WTC11 (cell line): ENCODE measurements around the gene KIF26A. TPM values are rescaled to one million over a fixed set of nuclear protein-coding genes. Genes with fewer than 3 reads are reported as not detected.

Experiments
- ATAC-seq: fragments of 200-7000 bp; cut with Tn5 transposase; 2 replicates; pipeline ENCODE4 v1.10.0; 2021; ENCODE audit warnings: mild to moderate bottlenecking, moderate library complexity
- CTCF ChIA-PET: fragments of 300-600 bp; sonication (Branson Sonifier 250); formaldehyde crosslinking; loops from one replicate; lab custom pipeline; 2021; ENCODE audit warnings: antibody characterized with exemption; lab: Charles Lee
- POLR2A ChIA-PET: fragments of 350-600 bp; sonication (Branson Sonifier 250); formaldehyde crosslinking; loops from one replicate; lab custom pipeline; 2021; ENCODE audit warnings: antibody characterized with exemption; lab: Charles Lee
- DNase-seq: peaks from one replicate; pipeline ENCODE4 v3.0.0; 2021; ENCODE audit warnings: low spot score
- H3K27ac Mint-ChIP-seq: 2 replicates; pipeline ENCODE4 v1.8.0; 2021; ENCODE audit warnings: mixed read lengths
- H3K27me3 Mint-ChIP-seq: 2 replicates; pipeline ENCODE4 v1.8.0; 2021; ENCODE audit warnings: low read depth, mild to moderate bottlenecking, moderate library complexity, mixed read lengths
- H3K36me3 Mint-ChIP-seq: 2 replicates; pipeline ENCODE4 v1.8.0; 2021; ENCODE audit warnings: mixed read lengths
- H3K4me1 Mint-ChIP-seq: 2 replicates; pipeline ENCODE4 v1.8.0; 2022; ENCODE audit warnings: mixed read lengths
- H3K4me3 Mint-ChIP-seq: 2 replicates; pipeline ENCODE4 v1.8.0; 2021; ENCODE audit warnings: mild to moderate bottlenecking, moderate library complexity, mixed read lengths
- H3K9me3 Mint-ChIP-seq: 2 replicates; pipeline ENCODE4 v1.8.0; 2021; ENCODE audit warnings: mixed read lengths
- ATF6 ChIP-seq: sonication (generic); formaldehyde crosslinking; IDR thresholded peaks from 2 replicates; pipeline ENCODE4 v1.8.1; 2023; ENCODE audit warnings: mild to moderate bottlenecking, missing genetic modification reagents
- CREB1 ChIP-seq: sonication (generic); formaldehyde crosslinking; IDR thresholded peaks from 2 replicates; pipeline ENCODE4 v1.8.0; 2023; ENCODE audit warnings: mild to moderate bottlenecking, missing genetic modification reagents
- CREM ChIP-seq: sonication (generic); formaldehyde crosslinking; IDR thresholded peaks from 2 replicates; pipeline ENCODE4 v1.8.1; 2022; ENCODE audit warnings: mild to moderate bottlenecking, missing genetic modification reagents, moderate library complexity
- ELF4 ChIP-seq: sonication (generic); formaldehyde crosslinking; IDR thresholded peaks from 2 replicates; pipeline ENCODE4 v1.8.1; 2022; ENCODE audit warnings: low read depth, mild to moderate bottlenecking, moderate library complexity, missing genetic modification reagents
- ESRRA ChIP-seq: sonication (generic); formaldehyde crosslinking; IDR thresholded peaks from 2 replicates; pipeline ENCODE4 v1.8.1; 2022; ENCODE audit warnings: mild to moderate bottlenecking, missing genetic modification reagents, borderline replicate concordance
- FOXJ3 ChIP-seq: sonication (generic); formaldehyde crosslinking; IDR thresholded peaks from 2 replicates; pipeline ENCODE4 v1.9.0; 2021; ENCODE audit warnings: missing genetic modification reagents, mild to moderate bottlenecking, borderline replicate concordance
- FOXP4 ChIP-seq: sonication (generic); formaldehyde crosslinking; IDR thresholded peaks from 2 replicates; pipeline ENCODE4 v1.8.0; 2022; ENCODE audit warnings: mild to moderate bottlenecking, missing genetic modification reagents
- GABPB1 ChIP-seq: sonication (generic); formaldehyde crosslinking; IDR thresholded peaks from 2 replicates; pipeline ENCODE4 v1.8.1; 2023; ENCODE audit warnings: mild to moderate bottlenecking, missing genetic modification reagents
- GRHL2 ChIP-seq: fragments of 250-450 bp; sonication (Bioruptor Pico); IDR thresholded peaks from 2 replicates; pipeline ENCODE4 v1.8.0; 2022; ENCODE audit warnings: mild to moderate bottlenecking, moderate library complexity; ENCODE audit not compliant: insufficient replicate concordance, severe bottlenecking
- HMGA2 ChIP-seq: fragments of 250-450 bp; sonication (Bioruptor Pico); IDR thresholded peaks from 2 replicates; pipeline ENCODE4 v1.4.0; 2021; ENCODE audit warnings: mild to moderate bottlenecking, moderate library complexity
- MYBL2 ChIP-seq: sonication (generic); formaldehyde crosslinking; IDR thresholded peaks from 2 replicates; pipeline ENCODE4 v1.8.1; 2023; ENCODE audit warnings: mild to moderate bottlenecking, moderate library complexity, missing genetic modification reagents
- NFYB ChIP-seq: sonication (generic); formaldehyde crosslinking; conservative IDR thresholded peaks from 2 replicates; pipeline ENCODE4 v1.8.0; 2022; ENCODE audit warnings: low read depth, missing genetic modification reagents
- RELA ChIP-seq: sonication (generic); formaldehyde crosslinking; IDR thresholded peaks from 2 replicates; pipeline ENCODE4 v1.8.1; 2022; ENCODE audit warnings: missing genetic modification reagents, mild to moderate bottlenecking, borderline replicate concordance
- SMAD4 ChIP-seq: sonication (generic); formaldehyde crosslinking; IDR thresholded peaks from 2 replicates; pipeline ENCODE4 v1.8.0; 2022; ENCODE audit warnings: mild to moderate bottlenecking, missing genetic modification reagents
- TP53 ChIP-seq: sonication (generic); formaldehyde crosslinking; IDR thresholded peaks from 2 replicates; pipeline ENCODE4 v1.8.1; 2023; ENCODE audit warnings: mild to moderate bottlenecking, missing genetic modification reagents
- ZNF138 ChIP-seq: sonication (generic); formaldehyde crosslinking; conservative IDR thresholded peaks from 2 replicates; pipeline ENCODE4 v1.8.1; 2022; ENCODE audit warnings: mild to moderate bottlenecking, moderate library complexity, missing genetic modification reagents
- ZNF423 ChIP-seq: fragments of 250-450 bp; sonication (Bioruptor Pico); IDR thresholded peaks from 2 replicates; pipeline ENCODE4 v2.1.2; 2022; ENCODE audit warnings: mild to moderate bottlenecking, moderate library complexity
- total RNA-seq: library from RNA; stranded (reverse); gene quantifications from 3 replicates; pipeline ENCODE4 v1.2.3, GENCODE V29; 2021
- TF ChIP-seq, protein P1 (sequence below): sonication (generic); formaldehyde crosslinking; IDR thresholded peaks from 2 replicates; pipeline ENCODE4 v1.8.1; 2023; ENCODE audit warnings: mild to moderate bottlenecking, moderate library complexity, missing genetic modification reagents
- TF ChIP-seq, protein P2 (sequence below): fragments of 250-450 bp; sonication (Bioruptor Pico); conservative IDR thresholded peaks from 2 replicates; pipeline ENCODE4 v1.9.0; 2021; ENCODE audit warnings: mild to moderate bottlenecking
- TF ChIP-seq, protein P3 (sequence below): sonication (generic); formaldehyde crosslinking; IDR thresholded peaks from 2 replicates; pipeline ENCODE4 v1.8.0; 2022; ENCODE audit warnings: mild to moderate bottlenecking, missing genetic modification reagents

KIF26A gene
- total RNA-seq, 1 experiment from 2014 or later: 53.4 TPM

DNA sequence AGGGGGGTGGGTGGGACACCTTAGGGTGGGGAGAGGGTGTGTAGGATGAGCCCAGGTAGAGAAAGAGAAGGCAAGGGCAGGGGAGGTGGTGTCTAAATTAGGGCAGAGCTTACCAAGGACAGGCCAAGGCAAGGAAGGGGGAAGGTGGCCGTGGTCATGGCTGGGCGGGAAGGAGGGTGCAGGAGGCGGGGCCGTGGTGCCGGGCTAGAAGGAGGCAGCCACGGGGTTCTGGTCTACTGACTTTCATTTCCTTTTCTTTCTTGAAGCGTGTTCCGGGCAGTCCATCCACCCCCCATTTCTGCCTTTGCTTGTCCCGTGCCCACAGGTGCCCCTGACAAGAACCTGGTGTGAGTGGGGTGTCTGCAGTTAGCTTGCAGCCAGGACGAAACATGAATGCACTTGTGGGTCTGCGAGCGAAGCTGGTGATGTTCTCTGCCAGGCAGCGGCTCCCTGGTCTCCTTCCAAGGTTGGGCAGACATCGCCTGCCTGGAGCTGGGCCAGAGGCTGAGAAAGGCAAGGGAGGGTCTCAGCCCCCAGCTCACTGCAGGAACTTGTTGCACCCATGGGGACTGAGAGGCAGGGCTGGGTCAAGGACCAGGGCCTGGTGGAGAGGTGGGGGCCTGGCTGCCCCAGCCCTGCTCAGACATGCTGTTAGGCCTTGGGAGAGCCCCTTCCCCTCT lies 58.2 kb downstream of the KIF26A start:
- H3K4me3 Mint-ChIP-seq: no peak overlapping the region
- ChIA-PET POLR2A (no interaction called here), CTCF (interaction anchor here (0.9 to 1.6 kb wide), 5 partner anchors 10 to 174 kb away, joined by 3 to 10 read pairs (median 3); no protein-coding TSS in a partner anchor)

DNA sequence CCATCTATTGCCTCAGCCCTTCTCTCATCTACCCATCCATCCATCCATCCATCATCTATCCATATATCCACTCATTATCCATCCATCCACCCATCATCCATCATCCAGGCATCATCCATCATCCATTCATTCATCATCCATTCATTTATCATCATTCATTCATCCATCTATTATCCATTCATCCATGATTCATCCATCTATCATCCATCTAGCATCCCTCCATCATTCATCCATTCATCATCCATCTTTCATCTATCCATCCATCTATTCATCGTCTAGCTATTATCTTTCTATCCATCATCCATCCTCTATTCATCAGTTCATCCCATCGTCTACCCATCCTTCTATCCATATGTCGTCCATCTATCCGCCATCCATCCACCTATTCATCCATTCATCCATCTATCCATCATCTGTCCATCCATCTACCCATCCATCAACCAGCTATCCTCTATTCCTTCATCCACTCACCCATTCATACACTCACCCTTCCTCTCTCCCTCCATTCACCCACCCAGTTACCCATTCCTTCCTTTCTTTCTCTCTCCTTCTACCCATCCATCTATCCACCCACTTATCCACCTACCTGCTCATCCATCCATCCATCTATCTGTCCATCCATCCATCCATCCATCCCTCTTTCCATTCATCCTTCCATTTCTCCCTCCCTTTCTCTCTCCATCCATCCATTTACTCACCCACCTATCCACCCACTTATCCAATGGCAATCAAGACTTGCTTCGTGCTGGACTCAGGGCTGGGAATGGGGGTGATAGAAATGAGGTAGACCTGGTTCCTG lies 59.3 kb downstream of the KIF26A start:
- H3K9me3 Mint-ChIP-seq: no peaks in the 10 kb centered on the region
- no peaks in the 10 kb centered on the region for H3K27me3 Mint-ChIP-seq
- DNase-seq (no peak), ATAC-seq (no peak)
- ChIA-PET CTCF (interaction anchor here (1.1 kb wide), 1 partner anchor 145 kb away, joined by 3 read pairs; no protein-coding TSS in a partner anchor), POLR2A (no interaction called here)
- H3K27ac Mint-ChIP-seq: no peak overlapping the region
- no peaks in the 10 kb centered on the region for H3K36me3 Mint-ChIP-seq
- H3K4me1 Mint-ChIP-seq: peaks cover 5% of the 10 kb centered on the region; the same call in 1 of the 2 replicates
- H3K4me3 Mint-ChIP-seq: no peak overlapping the region
- TF ChIP-seq FOXJ3: no peak
- TF ChIP-seq ATF6 (CRISPR knock-in tag): no peak
- TF ChIP-seq, protein P1, sequence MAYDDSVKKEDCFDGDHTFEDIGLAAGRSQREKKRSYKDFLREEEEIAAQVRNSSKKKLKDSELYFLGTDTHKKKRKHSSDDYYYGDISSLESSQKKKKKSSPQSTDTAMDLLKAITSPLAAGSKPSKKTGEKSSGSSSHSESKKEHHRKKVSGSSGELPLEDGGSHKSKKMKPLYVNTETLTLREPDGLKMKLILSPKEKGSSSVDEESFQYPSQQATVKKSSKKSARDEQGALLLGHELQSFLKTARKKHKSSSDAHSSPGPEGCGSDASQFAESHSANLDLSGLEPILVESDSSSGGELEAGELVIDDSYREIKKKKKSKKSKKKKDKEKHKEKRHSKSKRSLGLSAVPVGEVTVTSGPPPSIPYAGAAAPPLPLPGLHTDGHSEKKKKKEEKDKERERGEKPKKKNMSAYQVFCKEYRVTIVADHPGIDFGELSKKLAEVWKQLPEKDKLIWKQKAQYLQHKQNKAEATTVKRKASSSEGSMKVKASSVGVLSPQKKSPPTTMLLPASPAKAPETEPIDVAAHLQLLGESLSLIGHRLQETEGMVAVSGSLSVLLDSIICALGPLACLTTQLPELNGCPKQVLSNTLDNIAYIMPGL (CRISPR knock-in tag): no peak
- no peak for TF ChIP-seq GABPB1 (CRISPR knock-in tag)

More for the DNA sequence above, 58.2 kb downstream of the KIF26A start:
- H3K27me3 Mint-ChIP-seq: no peaks in the 10 kb centered on the region
- H3K9me3 Mint-ChIP-seq: no peaks in the 10 kb centered on the region
- no peak overlapping the region for H3K27ac Mint-ChIP-seq
- H3K4me1 Mint-ChIP-seq: peaks cover 5% of the 10 kb centered on the region; the same call in 1 of the 2 replicates
- no peak for ATAC-seq
- no peaks in the 10 kb centered on the region for H3K36me3 Mint-ChIP-seq
- no peak for DNase-seq
- TF ChIP-seq ZNF138 (CRISPR knock-in tag) (no peak), HMGA2 (CRISPR knock-in tag) (no peak), NFYB (no peak), FOXP4 (CRISPR knock-in tag) (no peak), ZNF423 (CRISPR knock-in tag) (no peak), ATF6 (CRISPR knock-in tag) (no peak), MYBL2 (CRISPR knock-in tag) (no peak), CREB1 (CRISPR knock-in tag) (no peak), SMAD4 (no peak), ESRRA (CRISPR knock-in tag) (no peak), RELA (CRISPR knock-in tag) (no peak), GRHL2 (CRISPR knock-in tag) (no peak), ELF4 (CRISPR knock-in tag) (no peak), TP53 (CRISPR knock-in tag) (no peak), CREM (CRISPR knock-in tag) (no peak)
- TF ChIP-seq, protein P2, sequence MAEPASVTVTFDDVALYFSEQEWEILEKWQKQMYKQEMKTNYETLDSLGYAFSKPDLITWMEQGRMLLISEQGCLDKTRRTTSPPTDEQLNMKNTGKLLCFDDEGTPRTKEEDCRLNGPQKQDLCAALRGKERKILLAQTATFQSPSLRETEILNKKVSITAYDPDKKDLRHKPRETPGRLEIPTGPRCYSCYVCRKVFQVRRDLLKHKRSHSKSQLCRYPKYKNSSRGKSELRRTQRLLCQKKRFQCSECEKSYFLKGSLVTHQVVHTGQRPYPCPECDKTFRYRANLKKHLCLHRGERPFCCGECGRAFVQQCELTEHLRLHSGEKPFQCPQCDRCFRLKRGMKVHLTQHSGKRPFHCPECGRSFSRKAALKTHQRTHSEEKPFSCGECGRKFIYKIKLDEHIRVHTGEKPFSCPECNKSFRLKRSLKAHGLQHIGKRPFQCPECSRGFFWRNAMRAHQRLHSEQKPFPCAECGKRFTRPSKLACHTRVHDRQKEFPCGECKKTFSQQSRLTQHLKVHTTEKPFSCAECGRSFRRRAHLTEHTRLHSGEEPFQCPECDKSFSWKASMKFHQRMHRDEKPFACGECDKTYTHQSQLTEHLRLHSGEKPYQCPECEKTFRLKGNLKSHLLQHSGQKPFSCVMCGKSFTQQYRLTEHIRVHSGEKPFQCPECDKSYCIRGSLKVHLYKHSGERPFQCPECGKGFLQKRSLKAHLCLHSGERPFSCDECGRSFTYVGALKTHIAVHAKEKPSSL (CRISPR knock-in tag): no peak
- TF ChIP-seq, protein P3, sequence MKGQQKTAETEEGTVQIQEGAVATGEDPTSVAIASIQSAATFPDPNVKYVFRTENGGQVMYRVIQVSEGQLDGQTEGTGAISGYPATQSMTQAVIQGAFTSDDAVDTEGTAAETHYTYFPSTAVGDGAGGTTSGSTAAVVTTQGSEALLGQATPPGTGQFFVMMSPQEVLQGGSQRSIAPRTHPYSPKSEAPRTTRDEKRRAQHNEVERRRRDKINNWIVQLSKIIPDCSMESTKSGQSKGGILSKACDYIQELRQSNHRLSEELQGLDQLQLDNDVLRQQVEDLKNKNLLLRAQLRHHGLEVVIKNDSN (CRISPR knock-in tag): no peak
